ENCODE measurements around the gene ARAP1.

The ARAP1 gene

DNA sequence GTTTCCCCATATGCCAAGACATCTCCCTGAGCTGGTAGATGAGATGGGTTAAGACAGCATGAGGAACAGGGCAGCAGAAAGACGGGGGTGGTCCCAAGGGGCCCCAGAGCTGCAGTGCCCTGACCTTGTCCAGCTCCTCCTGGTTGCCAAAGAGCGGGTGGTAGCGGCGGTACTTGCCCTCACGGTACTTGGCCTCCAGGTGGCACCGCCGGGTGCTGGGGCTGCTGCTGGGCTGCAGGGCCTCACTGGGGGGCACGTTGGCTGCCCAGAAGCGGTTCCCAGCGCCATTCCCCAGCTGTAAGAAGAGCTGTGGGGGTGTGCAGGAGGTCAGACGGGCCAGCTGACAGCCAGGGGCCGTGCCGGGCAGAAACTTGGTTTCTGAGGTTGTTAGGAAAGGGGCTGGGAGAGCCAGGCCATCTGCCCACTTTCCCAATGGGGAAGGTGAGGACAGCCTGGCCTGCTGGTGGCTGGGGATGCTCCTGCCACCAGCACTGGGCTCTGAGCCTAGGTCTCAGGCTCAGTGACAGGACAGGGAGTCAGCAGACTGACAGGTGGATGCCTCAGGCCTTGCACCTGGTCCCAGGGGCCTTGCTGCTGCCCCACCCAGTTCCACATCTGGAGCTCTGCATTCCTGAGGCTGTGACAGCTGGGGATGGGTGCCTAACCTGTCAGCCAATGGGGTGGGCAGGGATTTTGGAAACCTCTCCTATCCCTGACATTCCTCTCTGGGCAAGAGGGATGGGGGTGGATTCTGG lies 48.0 kb downstream of the ARAP1 start:
- Histone ChIP-seq H3K4me1 (ENCODE audit: control insufficient read depth, insufficient read depth, low read length) (peaks cover 53% of the 10 kb centered on the region), H3K36me3 (ENCODE audit: control insufficient read depth, insufficient read depth, low read length) (no peaks in the 10 kb centered on the region), H3K4me3 (ENCODE audit: insufficient read depth, low read depth, low read length) (no peak overlapping the region), H3K9me3 (ENCODE audit: control insufficient read depth, low read length) (no peaks in the 10 kb centered on the region), H3K27ac (ENCODE audit: insufficient read depth, low read depth, low read length, poor library complexity, severe bottlenecking) (peak overlapping the region; percentile 42), H3K27me3 (ENCODE audit: control insufficient read depth, insufficient read depth, low read length, poor library complexity, severe bottlenecking) (no peaks in the 10 kb centered on the region)
- 88 to 89% methylated on average over 13 of the region's 13 CpGs for WGBS, 2 experiments

GRCh38 chr11:72703267-72704008 lies 48.8 kb downstream of the ARAP1 start:
- 57 to 60% methylated on average over 10 to 11 of the region's 11 CpGs for WGBS, 2 experiments
- H3K4me3 ChIP-seq (ENCODE audit: insufficient read depth, low read depth, low read length), result no peak overlapping the region

GRCh38 chr11:72702577-72703241 lies 49.5 kb downstream of the ARAP1 start:
- Histone ChIP-seq H3K4me3 (ENCODE audit: insufficient read depth, low read depth, low read length) (no peak overlapping the region), H3K4me1 (ENCODE audit: control insufficient read depth, insufficient read depth, low read length) (peaks cover 51% of the 10 kb centered on the region), H3K9me3 (ENCODE audit: control insufficient read depth, low read length) (no peaks in the 10 kb centered on the region), H3K27me3 (ENCODE audit: control insufficient read depth, insufficient read depth, low read length, poor library complexity, severe bottlenecking) (no peaks in the 10 kb centered on the region), H3K27ac (ENCODE audit: insufficient read depth, low read depth, low read length, poor library complexity, severe bottlenecking) (peak overlapping the region; percentile 44), H3K36me3 (ENCODE audit: control insufficient read depth, insufficient read depth, low read length) (no peaks in the 10 kb centered on the region)
- 87 to 90% methylated on average over 15 of the region's 15 CpGs for WGBS, 2 experiments

More at GRCh38 chr11:72703267-72704008, 48.8 kb downstream of the ARAP1 start:
- H3K4me1 ChIP-seq (ENCODE audit: control insufficient read depth, insufficient read depth, low read length), result peaks cover 53% of the 10 kb centered on the region
- H3K27me3 ChIP-seq (ENCODE audit: control insufficient read depth, insufficient read depth, low read length, poor library complexity, severe bottlenecking), result no peaks in the 10 kb centered on the region
- no peaks in the 10 kb centered on the region for H3K9me3 ChIP-seq (ENCODE audit: control insufficient read depth, low read length)
- H3K27ac ChIP-seq (ENCODE audit: insufficient read depth, low read depth, low read length, poor library complexity, severe bottlenecking), result peak overlapping the region; percentile 44
- H3K36me3 ChIP-seq (ENCODE audit: control insufficient read depth, insufficient read depth, low read length), result no peaks in the 10 kb centered on the region

DNA sequence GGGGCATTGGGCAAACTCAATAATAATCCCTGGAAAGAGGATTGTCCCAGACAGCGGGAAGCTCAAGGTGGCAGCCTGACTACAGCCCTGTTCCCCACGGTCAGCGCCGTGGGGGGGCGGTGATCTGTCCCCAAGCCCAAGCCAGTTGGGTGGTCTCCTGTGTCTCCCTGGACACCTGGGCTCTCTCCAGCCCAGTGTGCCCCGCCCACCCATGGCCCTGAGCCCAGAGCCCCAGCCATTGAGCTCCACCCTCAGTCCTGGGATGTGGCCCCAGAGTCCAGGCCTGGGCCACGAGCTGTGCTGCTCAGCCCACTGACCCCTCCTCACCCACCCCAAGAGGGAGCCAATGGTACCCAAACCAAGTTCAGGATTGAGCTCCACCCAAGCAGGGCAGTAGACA lies 50.1 kb downstream of the ARAP1 start:
- Histone ChIP-seq H3K4me3 (ENCODE audit: insufficient read depth, low read depth, low read length) (no peak overlapping the region), H3K9me3 (ENCODE audit: control insufficient read depth, low read length) (no peaks in the 10 kb centered on the region), H3K4me1 (ENCODE audit: control insufficient read depth, insufficient read depth, low read length) (peaks cover 45% of the 10 kb centered on the region), H3K27ac (ENCODE audit: insufficient read depth, low read depth, low read length, poor library complexity, severe bottlenecking) (no peak overlapping the region), H3K27me3 (ENCODE audit: control insufficient read depth, insufficient read depth, low read length, poor library complexity, severe bottlenecking) (no peaks in the 10 kb centered on the region), H3K36me3 (ENCODE audit: control insufficient read depth, insufficient read depth, low read length) (no peaks in the 10 kb centered on the region)
- WGBS, 2 experiments, result 89 to 91% methylated on average over 7 of the region's 7 CpGs

- Histone ChIP-seq H3K36me3 (ENCODE audit: control insufficient read depth, insufficient read depth, low read length) (no peaks in the 10 kb centered on the region), H3K27me3 (ENCODE audit: control insufficient read depth, insufficient read depth, low read length, poor library complexity, severe bottlenecking) (no peaks in the 10 kb centered on the region), H3K4me3 (ENCODE audit: insufficient read depth, low read depth, low read length) (no peak overlapping the region), H3K9me3 (ENCODE audit: control insufficient read depth, low read length) (no peaks in the 10 kb centered on the region), H3K27ac (ENCODE audit: insufficient read depth, low read depth, low read length, poor library complexity, severe bottlenecking) (no peak overlapping the region), H3K4me1 (ENCODE audit: control insufficient read depth, insufficient read depth, low read length) (peaks cover 40% of the 10 kb centered on the region)
- WGBS, 2 experiments, result 95 to 96% methylated on average over 10 of the region's 10 CpGs
Measured at GRCh38 chr11:72701466-72701865, 50.7 kb downstream of the ARAP1 start.

GRCh38 chr11:72700146-72700545 lies 52.1 kb downstream of the ARAP1 start:
- 76 to 82% methylated on average over 3 of the region's 3 CpGs for WGBS, 2 experiments

GRCh38 chr11:72697814-72698213 lies 54.4 kb downstream of the ARAP1 start:
- 92 to 93% methylated on average over 16 of the region's 16 CpGs for WGBS, 2 experiments
- Histone ChIP-seq H3K9me3 (ENCODE audit: control insufficient read depth, low read length) (no peaks in the 10 kb centered on the region), H3K4me1 (ENCODE audit: control insufficient read depth, insufficient read depth, low read length) (peaks cover 5% of the 10 kb centered on the region), H3K36me3 (ENCODE audit: control insufficient read depth, insufficient read depth, low read length) (peaks cover 9% of the 10 kb centered on the region), H3K27me3 (ENCODE audit: control insufficient read depth, insufficient read depth, low read length, poor library complexity, severe bottlenecking) (no peaks in the 10 kb centered on the region), H3K27ac (ENCODE audit: insufficient read depth, low read depth, low read length, poor library complexity, severe bottlenecking) (no peak overlapping the region), H3K4me3 (ENCODE audit: insufficient read depth, low read depth, low read length) (no peak overlapping the region)

More at GRCh38 chr11:72700146-72700545, 52.1 kb downstream of the ARAP1 start:
- no peak overlapping the region for H3K27ac ChIP-seq (ENCODE audit: insufficient read depth, low read depth, low read length, poor library complexity, severe bottlenecking)
- peaks cover 28% of the 10 kb centered on the region for H3K4me1 ChIP-seq (ENCODE audit: control insufficient read depth, insufficient read depth, low read length)
- H3K9me3 ChIP-seq (ENCODE audit: control insufficient read depth, low read length), result no peaks in the 10 kb centered on the region
- H3K27me3 ChIP-seq (ENCODE audit: control insufficient read depth, insufficient read depth, low read length, poor library complexity, severe bottlenecking), result no peaks in the 10 kb centered on the region
- no peak overlapping the region for H3K4me3 ChIP-seq (ENCODE audit: insufficient read depth, low read depth, low read length)
- no peaks in the 10 kb centered on the region for H3K36me3 ChIP-seq (ENCODE audit: control insufficient read depth, insufficient read depth, low read length)

DNA sequence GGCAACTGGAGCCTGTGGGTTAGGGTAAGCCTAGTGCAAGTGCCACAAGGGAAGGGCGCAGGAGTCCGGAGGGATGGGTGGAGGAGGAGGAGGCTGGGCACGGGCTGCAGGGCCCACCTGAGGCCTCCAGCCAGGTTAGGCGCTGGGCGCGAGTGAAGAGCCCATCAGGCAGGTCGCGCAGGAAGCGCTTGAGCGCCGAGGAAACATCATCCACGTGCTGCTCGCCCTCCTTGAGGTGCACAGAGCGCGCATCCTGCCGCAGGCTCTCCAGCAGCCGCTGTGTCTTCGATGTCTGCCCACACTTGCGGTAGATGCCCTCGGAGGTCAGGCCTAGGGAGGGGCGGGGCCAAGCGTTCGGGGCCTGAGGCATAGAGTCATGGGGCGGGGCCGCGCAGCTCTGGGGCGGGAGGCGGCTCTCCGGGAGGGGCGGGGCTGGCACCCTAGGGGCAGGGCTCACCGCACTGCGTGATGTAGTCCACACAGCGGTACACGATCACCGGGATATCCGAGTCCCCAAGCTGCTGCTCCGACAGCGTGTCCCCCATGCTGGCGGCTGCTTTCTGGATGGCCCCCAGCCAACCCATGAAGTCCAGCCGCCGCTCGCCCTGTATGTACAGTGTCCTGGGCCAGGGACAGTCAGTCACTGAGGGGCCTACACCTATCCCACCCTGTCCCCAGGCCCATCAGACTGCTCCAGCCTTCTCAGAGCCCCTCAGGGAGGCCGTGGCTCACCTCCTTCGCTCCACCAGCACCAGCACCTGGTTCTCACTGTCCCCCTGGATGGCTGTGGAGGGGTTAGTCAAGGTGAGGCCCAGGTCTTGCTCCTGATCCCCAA lies 55.1 kb downstream of the ARAP1 start:
- Histone ChIP-seq H3K4me3 (ENCODE audit: insufficient read depth, low read depth, low read length) (no peak overlapping the region), H3K4me1 (ENCODE audit: control insufficient read depth, insufficient read depth, low read length) (no peaks in the 10 kb centered on the region), H3K27ac (ENCODE audit: insufficient read depth, low read depth, low read length, poor library complexity, severe bottlenecking) (no peak overlapping the region), H3K27me3 (ENCODE audit: control insufficient read depth, insufficient read depth, low read length, poor library complexity, severe bottlenecking) (no peaks in the 10 kb centered on the region), H3K36me3 (ENCODE audit: control insufficient read depth, insufficient read depth, low read length) (peaks cover 9% of the 10 kb centered on the region), H3K9me3 (ENCODE audit: control insufficient read depth, low read length) (no peaks in the 10 kb centered on the region)
- 86 to 88% methylated on average over 44 of the region's 44 CpGs for WGBS, 2 experiments

DNA sequence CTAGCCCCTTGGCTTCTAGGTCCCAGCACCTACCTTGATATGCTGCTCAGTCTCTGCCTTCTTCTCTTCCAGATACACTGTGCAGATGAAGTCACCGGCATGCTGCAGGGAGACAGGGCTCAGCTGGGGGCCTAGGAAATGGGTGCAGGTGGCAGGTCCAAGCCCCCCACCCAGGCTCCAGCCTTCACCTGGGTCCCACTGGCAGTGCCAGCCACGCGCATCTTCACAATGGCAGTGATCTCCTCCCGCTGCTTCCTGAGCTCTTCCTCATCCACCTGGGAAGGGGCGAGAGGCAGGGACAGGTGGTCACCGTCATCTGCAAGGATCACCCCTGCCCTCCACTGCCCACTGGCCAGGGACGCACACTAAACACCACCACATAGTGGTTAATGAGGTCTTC lies 56.9 kb downstream of the ARAP1 start:
- Histone ChIP-seq H3K36me3 (ENCODE audit: control insufficient read depth, insufficient read depth, low read length) (peaks cover 9% of the 10 kb centered on the region), H3K27me3 (ENCODE audit: control insufficient read depth, insufficient read depth, low read length, poor library complexity, severe bottlenecking) (no peaks in the 10 kb centered on the region), H3K27ac (ENCODE audit: insufficient read depth, low read depth, low read length, poor library complexity, severe bottlenecking) (no peak overlapping the region), H3K4me1 (ENCODE audit: control insufficient read depth, insufficient read depth, low read length) (no peaks in the 10 kb centered on the region), H3K4me3 (ENCODE audit: insufficient read depth, low read depth, low read length) (no peak overlapping the region), H3K9me3 (ENCODE audit: control insufficient read depth, low read length) (no peaks in the 10 kb centered on the region)
- 97% methylated on average over 7 of the region's 7 CpGs for WGBS, 2 experiments

Data from ectodermal cell (in vitro differentiated cells).